ENCODE data around the gene AMOTL1. TPM values are rescaled to one million over a fixed set of nuclear protein-coding genes. Genes with fewer than 3 reads are reported as not detected.

AMOTL1 gene
- total and polyA plus RNA-seq, 2 of the 8 experiments (the other 6 are each of a cell fraction or from before 2014, with no cell fraction given) = 9.0 to 27.6 TPM

GRCh38 chr11:94737171-94737611, 31.0 kb upstream of the AMOTL1 start:
- peaks cover 7 to 32% (median 20%) of the 10 kb centered on the region in 4 experiments for H3K4me1 ChIP-seq (replicated peaks in 1 of 4; ENCODE audit: control insufficient read depth in 3 of 4, insufficient read depth in 4 of 4, low read length in 3 of 4)
- H4K91ac ChIP-seq (replicated peaks; ENCODE audit: insufficient read length, low read length) = no peak overlapping the region
- H3K14ac ChIP-seq (ENCODE audit: insufficient read length) = no peak overlapping the region
- H2BK120ac ChIP-seq (replicated peaks; ENCODE audit: low read depth, low read length) = no peak overlapping the region
- POLR2A ChIA-PET (ENCODE audit: partially characterized antibody) = interaction anchor here (1.4 to 1.5 kb wide), 2 partner anchors 11 to 80 kb away, joined by 4 to 5 read pairs; no protein-coding TSS in a partner anchor
- no peak overlapping the region for H3K23ac ChIP-seq (ENCODE audit: insufficient read length)
- no peak overlapping the region for H4K8ac ChIP-seq (ENCODE audit: extremely low read depth, insufficient read depth, low read length)
- H3K27me3 ChIP-seq (replicated peaks in 1 of 4; ENCODE audit: control insufficient read depth in 3 of 4, extremely low read depth in 1 of 4, insufficient read depth in 3 of 4, low read length in 3 of 4) = peaks cover 0 to 31% (median 19%) of the 10 kb centered on the region in 4 experiments; a peak in 6 of 7 replicates
- H3K18ac ChIP-seq (ENCODE audit: extremely low read depth, low read length) = no peak overlapping the region
- CTCF ChIA-PET (ENCODE audit: partially characterized antibody) = interaction anchor here (0.6 to 7.4 kb wide), 5 partner anchors 11 to 505 kb away, joined by 3 to 61 read pairs (median 3); no protein-coding TSS in a partner anchor
- peak overlapping the region; percentile 68; the same call in 1 of the 2 replicates for H2BK20ac ChIP-seq (ENCODE audit: low read length)
- FAIRE-seq (no peak), DNase-seq (ENCODE audit: low read depth in 1 of 2, low spot score in 2 of 2) (no peak)
- WGBS, 2 experiments (ENCODE audit: extremely low coverage in 1 of 2, insufficient coverage in 1 of 2, insufficient read length in 1 of 2, insufficient replicate concordance in 2 of 2, low coverage in 1 of 2, low lambda C conversion rate in 2 of 2, missing lambda C conversion rate in 1 of 2) = 87% methylated on average over 2 of the region's 2 CpGs; no CpG with 5 or more reads in 1 of the 2 experiments
- H3K27ac ChIP-seq (ENCODE audit: low read depth, low read length) = no peak overlapping the region
- H4K5ac ChIP-seq (ENCODE audit: insufficient read length, low read depth, low read length) = no peak overlapping the region
- no peaks in the 10 kb centered on the region for H4K20me1 ChIP-seq (replicated peaks in 1 of 2; ENCODE audit: control insufficient read depth in 1 of 2, insufficient read depth in 2 of 2, low read length in 2 of 2)
- H3K9ac ChIP-seq (replicated peaks in 1 of 4; ENCODE audit: extremely low read depth in 1 of 4, low read depth in 3 of 4, low read length in 3 of 4) = no peak overlapping the region
- H2BK15ac ChIP-seq (ENCODE audit: low read length) = no peak overlapping the region
- H3K4ac ChIP-seq (replicated peaks; ENCODE audit: insufficient read length, low read depth, low read length) = no peak overlapping the region
- TF ChIP-seq SUZ12 (IDR thresholded peaks at IDR 0.05; ENCODE audit: low read length) (no peak), SIX5 (IDR thresholded peaks at IDR 0.05; ENCODE audit: low read depth, low read length) (no peak), POLR2A (IDR thresholded peaks at IDR 0.05; ENCODE audit: control extremely low read depth in 1 of 2, low read depth in 2 of 2, low read length in 2 of 2) (no peak)
- no peaks in the 10 kb centered on the region for H3K9me3 ChIP-seq (ENCODE audit: insufficient read depth in 2 of 2, low read depth in 1 of 2, low read length in 1 of 2)
- no peaks in the 10 kb centered on the region for H3K36me3 ChIP-seq (ENCODE audit: control insufficient read depth in 2 of 4, insufficient read depth in 4 of 4, low read length in 3 of 4)
- no peak overlapping the region for H3K4me2 ChIP-seq (ENCODE audit: insufficient read depth in 1 of 2, low read depth in 2 of 2, low read length in 2 of 2)
- H2BK5ac ChIP-seq (ENCODE audit: low read depth, low read length) = no peak overlapping the region
- H2AK5ac ChIP-seq (ENCODE audit: low read depth, low read length) = no peak overlapping the region
- no peak overlapping the region for H3K56ac ChIP-seq (replicated peaks; ENCODE audit: insufficient read length, low read depth, low read length)
- no peak overlapping the region for H3K4me3 ChIP-seq (ENCODE audit: extremely low read depth in 1 of 4, insufficient read depth in 2 of 4, low read depth in 3 of 4, low read length in 4 of 4)
- no peaks in the 10 kb centered on the region for H3K79me2 ChIP-seq (ENCODE audit: control insufficient read depth in 1 of 2, insufficient read depth in 2 of 2, low read length in 2 of 2)
- H2BK12ac ChIP-seq (ENCODE audit: low read depth, low read length) = no peak overlapping the region
- no peaks in the 10 kb centered on the region for H3K79me1 ChIP-seq (ENCODE audit: low read depth, low read length)
- H3K23me2 ChIP-seq (ENCODE audit: low read depth, low read length) = peaks cover 6% of the 10 kb centered on the region
- no peak overlapping the region for H2AFZ ChIP-seq (ENCODE audit: low read length)
